Retinal pigment epithelial cell (primary cell): ENCODE results near the gene TIRAP.
A peak's percentile ranks its signal among the peaks of the same experiment; 100 is the strongest.

Source experiments
- DNase-seq: peaks from one replicate; pipeline ENCODE4 v3.0.0-alpha.2; 2010; ENCODE audit warnings: low read depth
- H3K4me3 ChIP-seq: 2 replicates; pipeline ENCODE4 v1.5.1; 2011; ENCODE audit warnings: mild to moderate bottlenecking, low read length, control low read depth, moderate library complexity
- CTCF ChIP-seq: conservative IDR thresholded peaks from 2 replicates; pipeline ENCODE4 v1.5.1; 2011; ENCODE audit warnings: low read depth, low read length, control low read depth, inconsistent platforms

TIRAP gene

GRCh38 chr11:126319374-126319740 is 36.5 kb downstream of the TIRAP start:
- TF ChIP-seq CTCF = no peak
- no peak overlapping the region for H3K4me3 ChIP-seq
- DNase-seq = no peak

- DNase-seq = peak; percentile 86
- H3K4me3 ChIP-seq = no peak overlapping the region
- no peak for TF ChIP-seq CTCF
These were observed 40.1 kb downstream of the TIRAP start for GRCh38 chr11:126322996-126323395.

- TF ChIP-seq CTCF = no peak
- no peak overlapping the region for H3K4me3 ChIP-seq
- DNase-seq = peak; percentile 78
These were observed 44.5 kb downstream of the TIRAP start for GRCh38 chr11:126327281-126328000.

- TF ChIP-seq CTCF = no peak
- no peak overlapping the region for H3K4me3 ChIP-seq
- DNase-seq = no peak
These were observed 45.1 kb downstream of the TIRAP start for GRCh38 chr11:126328001-126328390.

GRCh38 chr11:126328444-126328843 is 45.6 kb downstream of the TIRAP start:
- H3K4me3 ChIP-seq = no peak overlapping the region
- no peak for TF ChIP-seq CTCF
- no peak for DNase-seq

GRCh38 chr11:126328938-126329643 is 46.2 kb downstream of the TIRAP start:
- no peak for TF ChIP-seq CTCF
- DNase-seq = no peak
- no peak overlapping the region for H3K4me3 ChIP-seq
